GM12891 (cell line): ENCODE data around the gene KIAA0319L.

Source experiments
- POLR2A ChIP-seq: IDR thresholded peaks from 2 replicates; pipeline ENCODE4 v1.6.1; 2011; ENCODE audit warnings: low read depth, low read length, control low read depth
- POLR2AphosphoS5 ChIP-seq: IDR thresholded peaks from 2 replicates; pipeline ENCODE4 v1.6.1; 2011; ENCODE audit warnings: low read depth, low read length, control low read depth

GRCh38 chr1:35569936-35570335 lies 12.7 kb upstream of the KIAA0319L start:
- no peak for TF ChIP-seq POLR2AphosphoS5
- TF ChIP-seq POLR2A = no peak
